Colonic mucosa (tissue), 4 donors: Measurements from ENCODE around the gene SHISAL1. TPM values are rescaled to one million over a fixed set of nuclear protein-coding genes. Genes with fewer than 3 reads are reported as not detected.

ENCODE experiments used
- DNase-seq: peaks from one replicate; pipeline ENCODE4 v3.0.0-alpha.2; 2020
- H3K27ac ChIP-seq: fragments of 200-600 bp; one replicate; pipeline ENCODE4 v1.8.0; 2021
- H3K27me3 ChIP-seq: fragments of 200-600 bp; one replicate; pipeline ENCODE4 v1.8.0; 2021
- H3K36me3 ChIP-seq: fragments of 200-600 bp; one replicate; pipeline ENCODE4 v1.8.0; 2021
- H3K4me1 ChIP-seq: fragments of 200-600 bp; one replicate; pipeline ENCODE4 v1.8.0; 2021; ENCODE audit warnings: mild to moderate bottlenecking
- H3K4me3 ChIP-seq: fragments of 200-600 bp; one replicate; pipeline ENCODE4 v1.8.0; 2021
- H3K9ac ChIP-seq, 2 donors: one replicate each; pipeline ENCODE4 v1.7.0; 2013; ENCODE audit warnings: control low read depth in 2 of 2, low read depth in 2 of 2, low read length in 2 of 2
- H3K9me3 ChIP-seq: fragments of 200-600 bp; one replicate; pipeline ENCODE4 v1.8.0; 2021
- CTCF ChIP-seq: fragments of 200-600 bp; IDR thresholded peaks from one replicate; pipeline ENCODE4 v1.8.0; 2022; ENCODE audit warnings: antibody characterized with exemption, mild to moderate bottlenecking
- intact Hi-C: fragments of 100-400 bp; cut with DNase I; formaldehyde crosslinking; loops from one replicate; pipeline ENCODE4 v1.14.1; 2022
- total RNA-seq, 2 donors: library from RNA; stranded (reverse); fragmentation: NEBNext Ultra II Directional in 1 of 2; extraction: Animal tissue kit (Norgen Biotek cat#: 25700) in 1 of 2; gene quantifications; one replicate each; pipeline ENCODE4 v1.2.1, GENCODE V29; 2021
- donor health status: healthy.
- donor health status: DM: no; HTN: no; CAD: no.
- donor health status: DM: no; HTN: no; CAD: no.

Gene SHISAL1
- total RNA-seq, 2 donors from 2014 or later, result 0.27 to 6.6 TPM

GRCh38 chr22:44196241-44196640 lies 116.5 kb downstream of the SHISAL1 start:
- no peaks in the 10 kb centered on the region for H3K36me3 ChIP-seq
- no peak overlapping the region for H3K4me3 ChIP-seq
- TF ChIP-seq CTCF, result no peak
- DNase-seq, result no peak
- intact Hi-C loops, result no loop called here
- no peaks in the 10 kb centered on the region for H3K9me3 ChIP-seq
- H3K27ac ChIP-seq, result no peak overlapping the region
- no peaks in the 10 kb centered on the region for H3K4me1 ChIP-seq
- H3K9ac ChIP-seq, result no peak overlapping the region
- H3K27me3 ChIP-seq, result no peaks in the 10 kb centered on the region

GRCh38 chr22:44195189-44195871 lies 117.4 kb downstream of the SHISAL1 start:
- DNase-seq, result no peak
- Histone ChIP-seq H3K9me3 (no peaks in the 10 kb centered on the region), H3K4me3 (no peak overlapping the region), H3K27me3 (no peaks in the 10 kb centered on the region), H3K36me3 (no peaks in the 10 kb centered on the region), H3K4me1 (no peaks in the 10 kb centered on the region), H3K9ac (no peak overlapping the region), H3K27ac (no peak overlapping the region)
- intact Hi-C loops, result no loop called here
- TF ChIP-seq CTCF, result no peak

- no peaks in the 10 kb centered on the region for H3K4me1 ChIP-seq
- no peak for DNase-seq
- intact Hi-C loops, result no loop called here
- H3K9me3 ChIP-seq, result no peaks in the 10 kb centered on the region
- no peak overlapping the region for H3K4me3 ChIP-seq
- H3K9ac ChIP-seq, result no peak overlapping the region
- H3K27me3 ChIP-seq, result no peaks in the 10 kb centered on the region
- H3K36me3 ChIP-seq, result no peaks in the 10 kb centered on the region
- no peak overlapping the region for H3K27ac ChIP-seq
- TF ChIP-seq CTCF, result no peak
Measured at GRCh38 chr22:44194569-44194968, 118.2 kb downstream of the SHISAL1 start.

Other genes with a start within 250 kb of the SHISAL1 start
- gene PARVG, start 132.0 kb downstream of the SHISAL1 start, total RNA-seq, result 1 to 10 TPM; 2.4 to 4.1 TPM
- gene RTL6, start 185.3 kb upstream of the SHISAL1 start, total RNA-seq, result 10 to 100 TPM; 20.2 to 23.8 TPM